GM12878 (cell line): Measurements from ENCODE around the gene SYN1.

Source experiments
- BRCA1 ChIP-seq: IDR thresholded peaks from 2 replicates; pipeline ENCODE4 v1.6.1; 2011; ENCODE audit warnings: low read depth, low read length, improper control_type of control experiment
- EED ChIP-seq: sonication (generic); IDR thresholded peaks from 2 replicates; pipeline ENCODE4 v1.6.1; 2016; ENCODE audit warnings: antibody characterized with exemption, low read depth
- YY1 ChIP-seq: IDR thresholded peaks from 2 replicates; pipeline ENCODE4 v1.6.1; 2011; ENCODE audit warnings: low read depth, mild to moderate bottlenecking, low read length
- ZZZ3 ChIP-seq: IDR thresholded peaks from 2 replicates; pipeline ENCODE4 v1.6.1; 2011; ENCODE audit warnings: low read depth; ENCODE audit not compliant: control insufficient read depth, insufficient read length
- TF ChIP-seq, protein P1 (sequence below): IDR thresholded peaks from 2 replicates; pipeline ENCODE4 v1.6.1; 2012; ENCODE audit warnings: mild to moderate bottlenecking, low read depth, low read length
- TF ChIP-seq, protein P2 (sequence below), 3 experiments: IDR thresholded peaks in 2 of 3; conservative IDR thresholded peaks in 1 of 3; 2 replicates each; pipeline ENCODE4 v1.5.1; 2011; ENCODE audit warnings: low read depth in 3 of 3, low read length in 3 of 3, mild to moderate bottlenecking in 3 of 3, control low read depth in 2 of 3, moderate library complexity in 2 of 3, inconsistent platforms in 1 of 3, mixed read lengths in 1 of 3; ENCODE audit not compliant: control insufficient read depth in 2 of 3, insufficient read depth in 1 of 3; ENCODE audit errors: extremely low read depth in 1 of 3
- TF ChIP-seq, protein P3 (sequence below): IDR thresholded peaks from 2 replicates; pipeline ENCODE4 v1.6.1; 2011; ENCODE audit warnings: low read depth, mild to moderate bottlenecking, low read length, moderate library complexity, borderline replicate concordance; ENCODE audit errors: extremely low read depth

DNA sequence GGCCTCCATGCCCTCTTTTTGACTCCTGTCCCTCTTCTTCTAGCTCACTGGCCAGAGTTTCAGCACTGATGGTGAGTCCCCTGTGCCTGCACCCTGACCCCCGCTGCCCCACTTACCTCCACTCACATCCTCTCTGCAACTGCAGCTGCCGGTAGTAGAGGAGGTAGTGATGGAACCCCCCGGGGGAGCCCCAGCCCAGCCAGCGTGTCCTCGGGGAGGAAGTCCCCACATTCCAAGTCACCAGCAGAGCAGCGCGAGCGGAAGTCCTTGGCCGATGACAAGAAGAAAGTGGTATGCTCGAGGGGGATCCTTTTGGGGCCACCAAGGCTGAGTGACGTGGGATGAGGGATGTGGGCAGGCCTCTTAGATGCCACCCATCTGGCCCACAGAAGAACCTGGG, 52.8 kb downstream of the SYN1 start:
- TF ChIP-seq BRCA1 (no peak), ZZZ3 (no peak), YY1 (no peak), EED (no peak)
- TF ChIP-seq, protein P1, sequence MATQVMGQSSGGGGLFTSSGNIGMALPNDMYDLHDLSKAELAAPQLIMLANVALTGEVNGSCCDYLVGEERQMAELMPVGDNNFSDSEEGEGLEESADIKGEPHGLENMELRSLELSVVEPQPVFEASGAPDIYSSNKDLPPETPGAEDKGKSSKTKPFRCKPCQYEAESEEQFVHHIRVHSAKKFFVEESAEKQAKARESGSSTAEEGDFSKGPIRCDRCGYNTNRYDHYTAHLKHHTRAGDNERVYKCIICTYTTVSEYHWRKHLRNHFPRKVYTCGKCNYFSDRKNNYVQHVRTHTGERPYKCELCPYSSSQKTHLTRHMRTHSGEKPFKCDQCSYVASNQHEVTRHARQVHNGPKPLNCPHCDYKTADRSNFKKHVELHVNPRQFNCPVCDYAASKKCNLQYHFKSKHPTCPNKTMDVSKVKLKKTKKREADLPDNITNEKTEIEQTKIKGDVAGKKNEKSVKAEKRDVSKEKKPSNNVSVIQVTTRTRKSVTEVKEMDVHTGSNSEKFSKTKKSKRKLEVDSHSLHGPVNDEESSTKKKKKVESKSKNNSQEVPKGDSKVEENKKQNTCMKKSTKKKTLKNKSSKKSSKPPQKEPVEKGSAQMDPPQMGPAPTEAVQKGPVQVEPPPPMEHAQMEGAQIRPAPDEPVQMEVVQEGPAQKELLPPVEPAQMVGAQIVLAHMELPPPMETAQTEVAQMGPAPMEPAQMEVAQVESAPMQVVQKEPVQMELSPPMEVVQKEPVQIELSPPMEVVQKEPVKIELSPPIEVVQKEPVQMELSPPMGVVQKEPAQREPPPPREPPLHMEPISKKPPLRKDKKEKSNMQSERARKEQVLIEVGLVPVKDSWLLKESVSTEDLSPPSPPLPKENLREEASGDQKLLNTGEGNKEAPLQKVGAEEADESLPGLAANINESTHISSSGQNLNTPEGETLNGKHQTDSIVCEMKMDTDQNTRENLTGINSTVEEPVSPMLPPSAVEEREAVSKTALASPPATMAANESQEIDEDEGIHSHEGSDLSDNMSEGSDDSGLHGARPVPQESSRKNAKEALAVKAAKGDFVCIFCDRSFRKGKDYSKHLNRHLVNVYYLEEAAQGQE, result no peak
- TF ChIP-seq, protein P2, sequence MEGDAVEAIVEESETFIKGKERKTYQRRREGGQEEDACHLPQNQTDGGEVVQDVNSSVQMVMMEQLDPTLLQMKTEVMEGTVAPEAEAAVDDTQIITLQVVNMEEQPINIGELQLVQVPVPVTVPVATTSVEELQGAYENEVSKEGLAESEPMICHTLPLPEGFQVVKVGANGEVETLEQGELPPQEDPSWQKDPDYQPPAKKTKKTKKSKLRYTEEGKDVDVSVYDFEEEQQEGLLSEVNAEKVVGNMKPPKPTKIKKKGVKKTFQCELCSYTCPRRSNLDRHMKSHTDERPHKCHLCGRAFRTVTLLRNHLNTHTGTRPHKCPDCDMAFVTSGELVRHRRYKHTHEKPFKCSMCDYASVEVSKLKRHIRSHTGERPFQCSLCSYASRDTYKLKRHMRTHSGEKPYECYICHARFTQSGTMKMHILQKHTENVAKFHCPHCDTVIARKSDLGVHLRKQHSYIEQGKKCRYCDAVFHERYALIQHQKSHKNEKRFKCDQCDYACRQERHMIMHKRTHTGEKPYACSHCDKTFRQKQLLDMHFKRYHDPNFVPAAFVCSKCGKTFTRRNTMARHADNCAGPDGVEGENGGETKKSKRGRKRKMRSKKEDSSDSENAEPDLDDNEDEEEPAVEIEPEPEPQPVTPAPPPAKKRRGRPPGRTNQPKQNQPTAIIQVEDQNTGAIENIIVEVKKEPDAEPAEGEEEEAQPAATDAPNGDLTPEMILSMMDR (IDR thresholded peaks at IDR 0.05 in 2 of 3, conservative IDR thresholded peaks at IDR 0.05 in 1 of 3; ENCODE audit: control insufficient read depth in 2 of 3, extremely low read depth in 1 of 3, insufficient read depth in 1 of 3, low read depth in 3 of 3, low read length in 3 of 3), result no peak
- TF ChIP-seq, protein P3, sequence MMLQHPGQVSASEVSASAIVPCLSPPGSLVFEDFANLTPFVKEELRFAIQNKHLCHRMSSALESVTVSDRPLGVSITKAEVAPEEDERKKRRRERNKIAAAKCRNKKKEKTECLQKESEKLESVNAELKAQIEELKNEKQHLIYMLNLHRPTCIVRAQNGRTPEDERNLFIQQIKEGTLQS, result no peak
